ENCODE measurements around the gene CD82.

DNA sequence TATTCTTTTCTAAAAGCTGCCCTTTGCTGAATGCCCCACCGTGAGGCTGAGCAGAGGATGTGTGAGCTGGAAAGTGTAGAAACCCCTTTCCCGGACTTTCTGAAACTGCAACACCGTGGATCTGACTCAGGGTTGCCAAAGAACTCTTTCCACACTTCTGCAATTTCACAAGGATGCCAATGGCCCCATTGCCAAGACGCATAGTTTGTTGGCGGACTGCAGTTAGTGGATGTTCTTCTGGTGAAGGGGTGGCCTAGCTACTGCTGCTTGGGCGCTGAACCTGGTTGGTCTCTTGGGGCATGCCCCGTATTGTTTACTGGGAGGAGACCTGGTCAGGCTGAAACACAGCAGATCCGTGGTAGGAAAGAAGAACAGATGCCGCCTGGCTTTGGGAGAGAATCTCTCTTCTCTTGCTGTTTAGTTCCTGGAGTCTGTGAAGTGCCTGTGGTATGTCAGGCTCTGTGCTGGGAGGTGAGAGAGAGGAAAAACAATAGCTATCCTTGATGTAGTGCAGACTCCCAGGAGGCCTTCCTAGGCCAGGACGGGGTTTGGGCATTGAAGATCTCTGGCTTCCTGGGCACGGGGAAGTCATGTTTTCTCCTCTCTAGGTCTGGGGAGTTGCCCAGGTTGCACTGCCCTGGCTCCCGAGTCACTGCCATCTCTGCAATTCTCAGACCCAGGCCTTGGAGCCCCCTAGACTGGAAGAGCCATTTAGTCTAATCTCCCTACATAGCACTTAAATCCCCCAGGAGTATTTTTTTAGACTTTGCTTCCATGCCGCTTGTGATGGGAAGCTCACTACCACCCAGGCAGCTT is 26.9 kb downstream of the CD82 start:
- TF ChIP-seq POLR2A (IDR thresholded peaks at IDR 0.05) (no peak), EP300 (IDR thresholded peaks at IDR 0.05) (peak; percentile 69)
- TF ChIP-seq, protein P1, sequence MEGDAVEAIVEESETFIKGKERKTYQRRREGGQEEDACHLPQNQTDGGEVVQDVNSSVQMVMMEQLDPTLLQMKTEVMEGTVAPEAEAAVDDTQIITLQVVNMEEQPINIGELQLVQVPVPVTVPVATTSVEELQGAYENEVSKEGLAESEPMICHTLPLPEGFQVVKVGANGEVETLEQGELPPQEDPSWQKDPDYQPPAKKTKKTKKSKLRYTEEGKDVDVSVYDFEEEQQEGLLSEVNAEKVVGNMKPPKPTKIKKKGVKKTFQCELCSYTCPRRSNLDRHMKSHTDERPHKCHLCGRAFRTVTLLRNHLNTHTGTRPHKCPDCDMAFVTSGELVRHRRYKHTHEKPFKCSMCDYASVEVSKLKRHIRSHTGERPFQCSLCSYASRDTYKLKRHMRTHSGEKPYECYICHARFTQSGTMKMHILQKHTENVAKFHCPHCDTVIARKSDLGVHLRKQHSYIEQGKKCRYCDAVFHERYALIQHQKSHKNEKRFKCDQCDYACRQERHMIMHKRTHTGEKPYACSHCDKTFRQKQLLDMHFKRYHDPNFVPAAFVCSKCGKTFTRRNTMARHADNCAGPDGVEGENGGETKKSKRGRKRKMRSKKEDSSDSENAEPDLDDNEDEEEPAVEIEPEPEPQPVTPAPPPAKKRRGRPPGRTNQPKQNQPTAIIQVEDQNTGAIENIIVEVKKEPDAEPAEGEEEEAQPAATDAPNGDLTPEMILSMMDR (IDR thresholded peaks at IDR 0.05) = no peak
